ENCODE measurements around the gene TMEM235. TPM values are rescaled to one million over a fixed set of nuclear protein-coding genes. Genes with fewer than 3 reads are reported as not detected.

TMEM235 gene
- total and polyA plus RNA-seq, 2 donors (not counting 3 experiments of a cell fraction or from before 2014, with no cell fraction given), result 0.04 to 0.38 TPM

- BruUV-seq (replicated peaks), result no TSS peak
- TF ChIP-seq FOS (IDR thresholded peaks at IDR 0.05; ENCODE audit: borderline replicate concordance, insufficient read depth, low read length), result no peak
- no peak for TF ChIP-seq EZH2 (IDR thresholded peaks at IDR 0.05; ENCODE audit: borderline replicate concordance, low read depth, low read length, severe bottlenecking)
- no peak for TF ChIP-seq JUN (IDR thresholded peaks at IDR 0.05; ENCODE audit: borderline replicate concordance, insufficient read depth, insufficient read length, low read depth)
- no peaks in the 10 kb centered on the region for H3K36me3 ChIP-seq (ENCODE audit: control insufficient read depth in 2 of 2, extremely low read depth in 1 of 2, insufficient read depth in 2 of 2, low read length in 2 of 2)
- no peak overlapping the region for H3K9ac ChIP-seq (replicated peaks; ENCODE audit: extremely low read depth, insufficient read depth, low read length)
- no peaks in the 10 kb centered on the region for H3K9me1 ChIP-seq (replicated peaks; ENCODE audit: control insufficient read depth, extremely low read depth, insufficient read depth, low read length)
- H3K4me2 ChIP-seq (ENCODE audit: insufficient read depth, low read length), result no peak overlapping the region
- intact Hi-C loops (cut with micrococcal nuclease) (loop anchor here (10.0 kb wide), 1 partner anchor 449 kb away; no protein-coding TSS in a partner anchor), dilution Hi-C loops (cut with MboI; ENCODE audit: extremely low pct_ligation_motif_present, low sequenced_read_pairs) (no loop called here)
- ChIA-PET POLR2A (interaction anchor here (0.5 kb wide), 1 partner anchor 63 kb away, joined by 3 read pairs; no protein-coding TSS in a partner anchor), CTCF (interaction anchor here (1.1 to 2.0 kb wide), 2 partner anchors 13 to 166 kb away, joined by 4 to 11 read pairs; no protein-coding TSS in a partner anchor)
- H3K79me2 ChIP-seq (ENCODE audit: control insufficient read depth, insufficient read depth, low read length), result no peaks in the 10 kb centered on the region
- H2AFZ ChIP-seq (ENCODE audit: low read depth, low read length), result no peak overlapping the region
- no peak for FAIRE-seq
- H4K20me1 ChIP-seq (replicated peaks; ENCODE audit: control insufficient read depth, extremely low read depth, insufficient read depth, low read length), result no peaks in the 10 kb centered on the region
- H3K9me3 ChIP-seq (replicated peaks; ENCODE audit: control insufficient read depth, insufficient read depth, low read length), result no peaks in the 10 kb centered on the region
- DNase-seq (ENCODE audit: low read depth, low spot score), result no peak
- H3K4me3 ChIP-seq (replicated peaks in 1 of 3; ENCODE audit: insufficient read depth in 1 of 3, low read depth in 1 of 3, low read length in 3 of 3), result no peak overlapping the region
- H3K4me1 ChIP-seq (ENCODE audit: control insufficient read depth, extremely low read depth, insufficient read depth, low read length), result peaks cover 9% of the 10 kb centered on the region
- H3K27me3 ChIP-seq (ENCODE audit: control insufficient read depth in 2 of 2, insufficient read depth in 2 of 2, low read length in 2 of 2), result no peaks in the 10 kb centered on the region
- no peak overlapping the region for H3K27ac ChIP-seq (ENCODE audit: insufficient read depth, low read depth, low read length)
These were observed 24.7 kb downstream of the TMEM235 start for GRCh38 chr17:78255953-78256706.

- dilution Hi-C loops (cut with MboI; ENCODE audit: extremely low pct_ligation_motif_present, low sequenced_read_pairs), result no loop called here
- DNase-seq (ENCODE audit: low read depth, low spot score) (peak; percentile 45), FAIRE-seq (no peak)
- no peaks in the 10 kb centered on the region for H3K9me1 ChIP-seq (replicated peaks; ENCODE audit: control insufficient read depth, extremely low read depth, insufficient read depth, low read length)
- no peaks in the 10 kb centered on the region for H3K27me3 ChIP-seq (ENCODE audit: control insufficient read depth in 2 of 2, insufficient read depth in 2 of 2, low read length in 2 of 2)
- no peak overlapping the region for H3K27ac ChIP-seq (ENCODE audit: insufficient read depth, low read depth, low read length)
- no peaks in the 10 kb centered on the region for H3K79me2 ChIP-seq (ENCODE audit: control insufficient read depth, insufficient read depth, low read length)
- no peaks in the 10 kb centered on the region for H3K9me3 ChIP-seq (replicated peaks; ENCODE audit: control insufficient read depth, insufficient read depth, low read length)
- H3K4me3 ChIP-seq (replicated peaks in 1 of 3; ENCODE audit: insufficient read depth in 1 of 3, low read depth in 1 of 3, low read length in 3 of 3), result no peak overlapping the region
- no peak overlapping the region for H3K4me2 ChIP-seq (ENCODE audit: insufficient read depth, low read length)
- BruUV-seq (replicated peaks), result no TSS peak
- H4K20me1 ChIP-seq (replicated peaks; ENCODE audit: control insufficient read depth, extremely low read depth, insufficient read depth, low read length), result no peaks in the 10 kb centered on the region
- no peak overlapping the region for H3K9ac ChIP-seq (replicated peaks; ENCODE audit: extremely low read depth, insufficient read depth, low read length)
- H3K4me1 ChIP-seq (ENCODE audit: control insufficient read depth, extremely low read depth, insufficient read depth, low read length), result peaks cover 9% of the 10 kb centered on the region
- H3K36me3 ChIP-seq (ENCODE audit: control insufficient read depth in 2 of 2, extremely low read depth in 1 of 2, insufficient read depth in 2 of 2, low read length in 2 of 2), result no peaks in the 10 kb centered on the region
- intact Hi-C loops (cut with micrococcal nuclease), result loop anchor here (10.0 kb wide), 1 partner anchor 448 kb away; no protein-coding TSS in a partner anchor
- no peak overlapping the region for H2AFZ ChIP-seq (ENCODE audit: low read depth, low read length)
- ChIA-PET POLR2A (interaction anchor here (0.5 kb wide), 1 partner anchor 63 kb away, joined by 3 read pairs; no protein-coding TSS in a partner anchor), CTCF (interaction anchor here (1.1 to 2.0 kb wide), 2 partner anchors 12 to 165 kb away, joined by 4 to 11 read pairs; no protein-coding TSS in a partner anchor)
- TF ChIP-seq FOS (IDR thresholded peaks at IDR 0.05; ENCODE audit: borderline replicate concordance, insufficient read depth, low read length) (no peak), POLR2AphosphoS5 (IDR thresholded peaks at IDR 0.05; ENCODE audit: insufficient read depth, low read depth, low read length) (no peak), GATA2 (IDR thresholded peaks at IDR 0.05; ENCODE audit: insufficient read depth, insufficient read length, low read depth, low read length) (no peak), CTCF (IDR thresholded peaks at IDR 0.05; ENCODE audit: extremely low read depth in 1 of 2, insufficient read depth in 1 of 2, low read depth in 1 of 2, low read length in 2 of 2) (no peak), MYC (IDR thresholded peaks at IDR 0.05; ENCODE audit: low read depth, low read length) (no peak), POLR2A (IDR thresholded peaks at IDR 0.05; ENCODE audit: low read depth, low read length) (no peak), JUN (IDR thresholded peaks at IDR 0.05; ENCODE audit: borderline replicate concordance, insufficient read depth, insufficient read length, low read depth) (no peak), EZH2 (IDR thresholded peaks at IDR 0.05; ENCODE audit: borderline replicate concordance, low read depth, low read length, severe bottlenecking) (no peak)
These were observed 25.5 kb downstream of the TMEM235 start for GRCh38 chr17:78256707-78257591.
